Retinal pigment epithelial cell (primary cell): ENCODE measurements around the gene MAD1L1.

ENCODE experiments used
- DNase-seq: peaks from one replicate; pipeline ENCODE4 v3.0.0-alpha.2; 2010; ENCODE audit warnings: low read depth
- H3K4me3 ChIP-seq: 2 replicates; pipeline ENCODE4 v1.5.1; 2011; ENCODE audit warnings: mild to moderate bottlenecking, low read length, control low read depth, moderate library complexity
- TF ChIP-seq, protein P1 (sequence below): conservative IDR thresholded peaks from 2 replicates; pipeline ENCODE4 v1.5.1; 2011; ENCODE audit warnings: low read depth, low read length, control low read depth, inconsistent platforms

Gene MAD1L1

DNA sequence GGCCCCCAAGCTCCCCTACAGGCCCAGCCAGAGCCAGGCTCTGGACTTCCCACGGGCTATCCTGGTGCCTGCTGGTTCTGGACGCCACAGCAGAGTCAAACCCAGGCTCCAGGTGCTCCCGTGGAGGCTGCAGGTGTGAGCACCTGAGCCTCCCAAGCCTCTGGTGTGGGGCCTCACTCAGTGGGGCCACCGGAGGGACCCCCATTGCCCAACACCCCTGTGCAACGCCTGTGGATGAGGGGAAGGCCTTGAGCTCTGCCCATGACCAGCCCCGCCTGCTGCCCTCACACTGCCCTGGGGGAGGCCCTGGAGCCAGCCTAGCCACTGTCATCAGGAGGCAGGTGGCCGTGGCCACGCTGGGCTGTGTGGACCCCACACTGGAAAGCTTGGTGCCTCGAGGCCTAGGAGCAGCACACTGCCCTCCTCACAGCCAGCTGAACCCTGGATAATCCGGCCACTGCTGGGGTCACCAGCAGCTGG is 229.3 kb downstream of the MAD1L1 start:
- TF ChIP-seq, protein P1, sequence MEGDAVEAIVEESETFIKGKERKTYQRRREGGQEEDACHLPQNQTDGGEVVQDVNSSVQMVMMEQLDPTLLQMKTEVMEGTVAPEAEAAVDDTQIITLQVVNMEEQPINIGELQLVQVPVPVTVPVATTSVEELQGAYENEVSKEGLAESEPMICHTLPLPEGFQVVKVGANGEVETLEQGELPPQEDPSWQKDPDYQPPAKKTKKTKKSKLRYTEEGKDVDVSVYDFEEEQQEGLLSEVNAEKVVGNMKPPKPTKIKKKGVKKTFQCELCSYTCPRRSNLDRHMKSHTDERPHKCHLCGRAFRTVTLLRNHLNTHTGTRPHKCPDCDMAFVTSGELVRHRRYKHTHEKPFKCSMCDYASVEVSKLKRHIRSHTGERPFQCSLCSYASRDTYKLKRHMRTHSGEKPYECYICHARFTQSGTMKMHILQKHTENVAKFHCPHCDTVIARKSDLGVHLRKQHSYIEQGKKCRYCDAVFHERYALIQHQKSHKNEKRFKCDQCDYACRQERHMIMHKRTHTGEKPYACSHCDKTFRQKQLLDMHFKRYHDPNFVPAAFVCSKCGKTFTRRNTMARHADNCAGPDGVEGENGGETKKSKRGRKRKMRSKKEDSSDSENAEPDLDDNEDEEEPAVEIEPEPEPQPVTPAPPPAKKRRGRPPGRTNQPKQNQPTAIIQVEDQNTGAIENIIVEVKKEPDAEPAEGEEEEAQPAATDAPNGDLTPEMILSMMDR: no peak
- no peak overlapping the region for H3K4me3 ChIP-seq
- no peak for DNase-seq

DNA sequence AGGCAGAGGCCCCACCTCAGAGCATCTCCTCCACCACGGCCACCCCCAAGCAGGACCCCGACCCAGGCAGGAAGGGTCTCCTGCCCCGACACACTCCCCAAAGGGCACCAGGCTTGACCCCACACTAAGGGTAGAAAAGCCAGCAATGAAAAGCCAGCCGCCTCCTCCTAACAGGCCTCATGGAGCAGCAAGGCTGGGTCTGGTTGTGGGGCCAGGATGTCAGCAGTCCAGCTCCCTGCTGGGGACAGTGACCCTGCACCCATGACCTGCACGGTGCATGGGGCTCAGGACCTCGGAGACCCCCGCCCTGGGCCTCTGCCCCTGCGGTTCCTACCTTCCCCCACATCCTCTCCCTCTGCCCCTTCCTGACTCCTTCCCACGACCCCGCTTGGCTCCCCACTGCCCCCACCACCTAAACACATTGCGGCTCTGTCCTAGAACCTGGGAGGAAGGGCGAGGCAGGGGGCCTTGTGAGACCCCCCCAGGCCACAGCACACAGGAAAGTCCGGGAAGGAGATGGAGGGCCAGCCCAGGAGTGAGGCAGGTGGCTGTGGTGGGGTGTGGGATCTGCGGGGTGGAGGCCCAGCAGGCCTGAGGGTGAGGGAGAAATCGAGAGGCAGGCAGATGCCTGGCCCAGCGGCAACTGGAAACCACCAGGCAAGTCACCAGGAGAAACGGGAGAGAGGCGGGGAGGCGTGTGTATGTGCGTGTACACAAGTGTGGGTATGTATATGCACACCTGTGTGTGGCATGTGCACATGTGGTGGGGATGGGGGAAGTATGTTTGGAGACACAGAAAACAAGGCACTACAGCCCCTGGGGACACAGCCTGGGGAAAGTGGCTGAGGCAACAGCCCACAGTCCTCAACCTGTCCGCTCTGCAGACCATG is 229.9 kb downstream of the MAD1L1 start:
- TF ChIP-seq, protein P1: no peak
- no peak overlapping the region for H3K4me3 ChIP-seq
- no peak for DNase-seq

DNA sequence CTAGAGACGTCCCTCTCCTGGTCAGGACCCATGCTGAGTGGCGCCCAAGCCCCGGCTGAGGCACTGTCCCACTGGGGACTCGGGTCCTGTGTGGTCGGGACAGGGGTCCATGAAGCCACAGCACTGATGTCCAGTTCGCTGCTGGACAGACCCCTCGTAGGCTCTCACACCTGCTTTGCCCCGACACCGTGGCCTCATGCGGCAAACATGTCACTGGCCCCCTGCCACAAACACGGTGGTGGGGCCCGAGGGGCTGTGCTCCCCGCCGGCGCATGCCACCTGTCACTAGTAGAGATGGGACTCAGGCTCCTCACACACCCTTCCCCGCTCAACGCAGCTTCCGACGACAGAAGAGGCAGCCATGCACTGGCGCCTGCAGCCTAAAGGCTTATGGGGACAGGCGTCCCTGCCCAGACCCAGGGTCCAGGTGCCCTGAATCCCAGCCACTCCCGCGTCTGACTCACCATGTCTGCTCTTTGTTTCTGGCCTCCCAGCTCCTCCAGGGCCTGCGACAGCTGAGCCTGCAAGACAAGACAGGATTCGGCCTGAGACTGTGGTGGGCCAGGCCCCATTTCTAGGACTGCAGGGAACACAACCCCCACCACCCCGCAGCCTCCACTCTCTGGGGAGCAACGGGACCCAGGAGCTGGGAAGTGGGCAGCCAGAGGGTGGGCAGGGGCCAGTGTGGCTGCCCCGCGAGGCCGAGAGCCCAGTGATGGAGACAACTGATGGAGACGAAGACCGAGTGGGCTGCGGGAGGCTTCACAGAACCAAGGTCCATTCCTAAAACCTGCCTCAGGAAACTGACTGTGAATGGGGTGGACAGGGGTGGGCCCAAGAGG is 230.9 kb downstream of the MAD1L1 start:
- H3K4me3 ChIP-seq: no peak overlapping the region
- no peak for DNase-seq
- TF ChIP-seq, protein P1: no peak

DNA sequence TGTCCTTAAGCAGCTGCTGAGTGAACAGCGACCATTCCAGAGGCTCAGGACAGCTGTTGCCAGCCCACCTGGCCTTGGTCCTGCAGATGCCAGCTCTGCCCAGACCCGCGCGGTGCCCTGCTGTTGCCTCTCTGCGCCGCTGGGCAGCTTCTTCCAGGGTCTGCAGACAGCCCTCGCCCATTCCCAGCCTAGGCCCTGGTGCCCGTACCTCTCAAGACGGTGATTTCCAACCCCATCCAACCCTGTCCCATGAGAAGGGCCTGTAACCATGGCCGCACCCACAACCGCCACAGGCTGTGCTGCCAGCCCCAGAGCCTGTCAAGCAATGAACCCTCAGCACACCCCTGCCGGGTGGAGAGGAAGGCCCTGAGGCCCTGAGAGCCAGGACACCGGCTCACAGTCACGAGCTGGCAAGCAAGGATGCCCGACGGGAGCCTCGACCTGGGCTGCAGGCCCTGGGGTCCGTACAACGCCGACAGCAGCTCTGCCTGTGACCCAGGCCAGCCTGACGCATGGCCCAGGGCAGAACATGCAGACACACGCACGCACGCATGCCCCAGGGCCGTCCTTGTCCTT is 231.9 kb downstream of the MAD1L1 start:
- no peak for DNase-seq
- TF ChIP-seq, protein P1: no peak
- no peak overlapping the region for H3K4me3 ChIP-seq

DNA sequence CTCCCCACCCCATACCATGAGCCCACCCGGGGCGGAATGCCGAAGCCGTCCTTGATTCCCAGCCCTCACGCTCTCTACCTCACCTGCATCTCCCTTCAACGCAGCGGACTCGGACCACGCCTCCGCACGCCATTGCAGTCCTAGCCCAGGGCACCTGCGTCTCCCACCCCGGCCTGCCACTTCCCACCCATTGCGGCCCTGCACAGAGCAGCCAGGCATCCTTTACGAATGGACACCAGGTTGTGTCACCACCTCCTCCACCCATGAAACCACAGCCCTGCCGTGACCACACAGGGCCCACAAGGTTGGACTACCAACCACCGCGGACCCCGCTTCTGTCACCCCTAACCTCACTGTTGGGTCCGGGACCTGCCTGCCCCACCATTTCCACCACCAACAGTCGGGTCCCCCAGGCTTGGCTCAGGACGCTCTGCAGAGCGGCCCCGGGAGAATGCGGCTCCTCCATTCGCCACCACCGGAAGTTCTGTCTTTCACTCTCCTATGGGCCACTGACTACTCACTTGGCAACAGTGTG is 232.5 kb downstream of the MAD1L1 start:
- TF ChIP-seq, protein P1: no peak
- H3K4me3 ChIP-seq: no peak overlapping the region
- DNase-seq: no peak

DNA sequence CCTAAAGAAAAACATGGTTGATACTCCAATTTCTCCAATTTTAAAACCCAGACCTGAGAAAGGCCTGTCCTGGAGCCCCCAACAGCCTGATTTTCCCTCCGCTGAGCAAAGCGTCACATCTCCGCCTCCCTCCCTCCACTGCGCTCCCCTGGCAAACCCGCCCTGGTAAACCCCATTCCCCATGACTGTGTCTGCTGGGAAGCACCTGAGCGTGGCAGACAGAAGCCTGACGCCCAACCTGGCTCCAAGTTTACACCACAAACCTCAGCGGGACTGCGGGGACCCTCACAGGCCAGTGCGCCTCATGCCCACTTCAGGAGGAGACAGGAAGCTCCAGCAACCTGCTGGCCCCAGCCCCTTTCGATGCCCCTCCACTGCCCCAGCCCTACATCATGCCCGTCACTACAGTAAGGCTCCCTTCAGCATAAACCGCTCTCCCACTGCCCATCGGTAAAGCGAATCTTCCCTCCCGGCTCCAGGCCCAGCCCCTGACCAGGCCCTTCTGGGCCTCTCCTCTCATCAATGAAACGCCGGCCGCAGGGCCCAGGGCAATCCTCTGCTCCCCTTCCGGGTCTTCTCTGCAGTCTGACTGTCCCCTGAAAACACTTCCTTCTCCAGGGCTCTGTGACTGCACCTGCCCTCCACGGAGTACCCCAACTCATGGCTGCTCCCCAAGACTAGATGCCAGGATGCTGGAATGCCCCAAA is 233.3 kb downstream of the MAD1L1 start:
- TF ChIP-seq, protein P1: no peak
- no peak for DNase-seq
- H3K4me3 ChIP-seq: no peak overlapping the region
